GM21367 (cell line): ENCODE measurements around the gene VAC14.
"Not testable (repeated sequence)": the region's sequence is repeated elsewhere in the genome, so short reads cannot be mapped to it uniquely, and the experiment has no call there.

ENCODE experiments used
- ATAC-seq: cut with Tn5 transposase; IDR thresholded peaks from one replicate; pipeline ENCODE4 v1.9.1; 2021; ENCODE audit not compliant: unreplicated experiment

VAC14 gene

GRCh38 chr16:70648606-70649005 is 152.4 kb downstream of the VAC14 start:
- no peak for ATAC-seq

DNA sequence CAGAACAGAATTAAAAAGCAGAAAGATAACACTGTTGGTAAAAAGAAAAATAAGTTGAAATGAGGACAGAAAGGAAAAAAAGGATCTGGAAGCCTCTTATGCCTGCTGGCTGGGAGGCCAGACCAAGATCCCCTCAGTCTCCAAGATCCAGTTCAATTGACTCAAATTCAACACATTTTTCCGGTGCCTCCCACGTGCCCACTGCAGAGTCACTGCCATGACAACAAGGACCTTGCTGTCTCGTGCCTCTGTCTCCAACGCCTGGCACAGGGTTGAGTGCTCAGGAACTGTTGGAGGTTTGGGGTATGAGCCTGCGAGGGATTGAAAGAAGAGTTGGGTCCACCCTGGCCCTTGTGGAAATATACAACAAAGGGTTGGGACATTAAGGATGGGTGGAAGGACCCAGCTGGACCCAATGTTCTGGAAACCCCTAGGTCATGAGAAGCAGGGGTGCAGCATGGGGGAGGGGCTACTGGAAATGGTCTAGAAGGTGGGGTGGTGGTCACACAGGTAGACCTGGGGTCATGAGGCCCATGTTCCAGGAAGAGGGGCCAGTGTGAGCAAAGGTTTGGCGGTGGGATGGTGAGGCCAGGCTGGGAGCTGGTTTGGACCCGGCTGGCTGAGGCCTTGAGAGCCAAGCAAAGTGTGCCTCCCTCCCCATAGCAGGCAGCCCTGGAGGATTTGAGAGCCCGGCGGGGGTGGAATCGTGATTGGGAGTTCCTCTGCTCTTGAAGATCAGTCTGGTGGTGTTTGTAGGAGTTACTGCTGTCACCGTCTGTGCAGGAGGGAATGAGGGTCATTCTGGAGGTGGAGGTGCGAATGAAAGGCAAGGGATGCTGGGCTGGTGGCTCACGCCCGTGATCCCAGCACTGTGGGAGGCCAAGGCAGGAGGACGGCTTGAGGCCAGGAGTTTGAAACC is 153.3 kb downstream of the VAC14 start:
- ATAC-seq = no peak

DNA sequence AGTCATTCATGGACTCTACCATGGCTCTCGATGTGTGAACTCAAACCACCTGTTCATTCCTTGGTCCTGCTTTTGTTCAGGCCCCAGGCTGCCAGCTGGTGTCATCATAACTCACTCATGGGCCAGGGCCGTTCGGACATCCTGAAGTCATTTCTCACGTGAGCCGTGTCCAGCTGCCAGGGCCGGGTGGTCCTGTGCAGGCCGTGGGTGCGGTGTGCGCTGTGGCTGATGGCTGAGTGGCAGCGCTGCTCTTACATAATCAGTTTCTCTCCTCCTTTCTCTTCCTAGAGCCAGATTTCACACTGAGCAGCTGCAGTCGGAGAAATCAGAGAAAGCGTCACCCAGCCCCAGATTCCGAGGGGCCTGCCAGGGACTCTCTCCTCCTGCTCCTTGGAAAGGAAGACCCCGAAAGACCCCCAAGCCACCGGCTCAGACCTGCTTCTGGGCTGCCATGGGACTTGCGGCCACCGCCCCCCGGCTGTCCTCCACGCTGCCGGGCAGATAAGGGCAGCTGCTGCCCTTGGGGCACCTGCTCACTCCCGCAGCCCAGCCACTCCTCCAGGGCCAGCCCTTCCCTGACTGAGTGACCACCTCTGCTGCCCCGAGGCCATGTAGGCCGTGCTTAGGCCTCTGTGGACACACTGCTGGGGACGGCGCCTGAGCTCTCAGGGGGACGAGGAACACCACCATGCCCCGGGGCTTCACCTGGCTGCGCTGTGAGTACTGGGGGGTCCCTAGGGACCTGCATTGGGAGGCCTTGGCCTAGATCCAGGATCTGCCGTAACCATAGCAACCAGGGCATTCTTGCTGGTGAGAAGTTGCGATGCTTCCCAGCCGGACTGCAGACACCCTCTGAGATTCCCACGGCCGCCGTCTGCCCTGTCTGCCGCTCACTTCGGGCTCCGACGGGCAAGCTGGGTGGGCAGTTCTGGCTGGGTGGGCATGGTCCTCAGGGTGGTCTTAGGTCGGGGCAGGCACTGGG is 154.4 kb downstream of the VAC14 start, which contains the start of gene IL34:
Gene IL34 (plus strand): TSS at position 300 of the 982 bp plus-strand sequence. CDS start 389 bp downstream, at position 689.
- no peak for ATAC-seq

- ATAC-seq = no peak
Measured at GRCh38 chr16:70644763-70645597, 156.0 kb downstream of the VAC14 start.

DNA sequence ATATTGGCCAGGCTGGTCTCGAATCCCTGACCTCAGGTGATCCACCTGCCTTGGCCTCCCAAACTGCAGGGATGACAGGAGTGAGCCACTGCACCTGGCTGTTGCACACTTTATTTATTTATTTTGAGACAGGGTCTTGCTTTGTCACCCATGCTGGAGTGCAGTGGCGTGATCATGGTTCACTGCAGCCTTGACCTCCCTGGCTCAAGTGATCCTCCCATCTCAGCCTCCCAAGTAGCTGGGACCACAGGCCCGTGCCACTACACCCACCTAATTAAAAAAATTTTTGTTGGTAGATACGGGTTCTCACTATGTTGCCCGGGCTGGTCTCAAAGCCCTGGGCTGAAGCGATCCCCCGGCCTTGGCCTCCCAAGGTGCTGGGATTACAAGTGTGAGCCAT is 157.7 kb downstream of the VAC14 start:
- not testable (repeated sequence) for ATAC-seq

DNA sequence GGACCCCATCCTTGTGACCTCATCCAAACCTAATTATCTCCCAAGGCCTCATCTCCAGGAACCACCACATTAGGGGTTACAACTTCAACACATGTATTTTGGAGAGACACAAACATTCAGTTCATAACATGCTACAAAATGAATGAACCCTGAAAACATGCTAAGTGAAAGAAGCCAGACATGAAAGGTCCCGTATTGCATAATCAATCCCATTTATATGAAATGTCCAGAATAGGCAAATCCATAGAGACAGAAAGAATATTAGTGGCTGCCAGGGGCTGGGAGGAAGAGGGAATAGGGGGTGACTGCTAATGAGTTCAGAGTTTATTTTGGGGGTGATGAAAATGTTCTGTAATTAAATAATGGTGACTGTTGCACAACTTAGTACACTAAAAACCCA is 158.3 kb downstream of the VAC14 start:
- ATAC-seq = no peak

- ATAC-seq = no peak
Measured at GRCh38 chr16:70638814-70639792, 161.9 kb downstream of the VAC14 start.
